Smooth muscle cell (in vitro differentiated cells): ENCODE measurements around the gene RASGRP4. TPM values are rescaled to one million over a fixed set of nuclear protein-coding genes. Genes with fewer than 3 reads are reported as not detected.

ENCODE experiments used
- DNase-seq: peaks from one replicate; lab custom pipeline; 2025; ENCODE audit not compliant: unreplicated experiment; lab: John Stamatoyannopoulos, UW
- H2AFZ ChIP-seq: fragments of 200-600 bp; sonication (generic); 2 replicates; pipeline ENCODE4 v1.6.0; 2016; ENCODE audit warnings: antibody characterized with exemption, low read depth, mild to moderate bottlenecking
- H3F3A ChIP-seq: fragments of 200-600 bp; sonication (generic); 2 replicates; pipeline ENCODE4 v1.6.0; 2017; ENCODE audit warnings: antibody characterized with exemption, low read depth
- H3K27ac ChIP-seq: fragments of 200-600 bp; sonication (generic); 2 replicates; pipeline ENCODE4 v1.5.1; 2016; ENCODE audit warnings: low read depth, mild to moderate bottlenecking
- H3K27me3 ChIP-seq: fragments of 200-600 bp; sonication (generic); 2 replicates; pipeline ENCODE4 v1.6.1; 2016; ENCODE audit warnings: low read depth, mild to moderate bottlenecking
- H3K36me3 ChIP-seq: fragments of 200-600 bp; sonication (generic); 2 replicates; pipeline ENCODE4 v1.5.1; 2016; ENCODE audit warnings: low read depth
- H3K4me1 ChIP-seq: fragments of 200-600 bp; sonication (generic); 2 replicates; pipeline ENCODE4 v1.5.1; 2016; ENCODE audit warnings: low read depth
- H3K4me2 ChIP-seq: fragments of 200-600 bp; sonication (generic); 2 replicates; pipeline ENCODE4 v1.6.0; 2016; ENCODE audit warnings: mild to moderate bottlenecking
- H3K4me3 ChIP-seq: fragments of 200-600 bp; sonication (generic); 2 replicates; pipeline ENCODE4 v1.5.1; 2016; ENCODE audit warnings: mild to moderate bottlenecking
- H3K79me2 ChIP-seq: fragments of 200-600 bp; sonication (generic); 2 replicates; pipeline ENCODE4 v1.6.0; 2016; ENCODE audit warnings: low read depth, mild to moderate bottlenecking
- H3K9ac ChIP-seq: fragments of 200-600 bp; sonication (generic); 2 replicates; pipeline ENCODE4 v1.6.0; 2016; ENCODE audit warnings: low read depth
- H3K9me3 ChIP-seq: fragments of 200-600 bp; sonication (generic); replicated peaks from 2 replicates; pipeline ENCODE4 v1.5.1; 2016; ENCODE audit warnings: low read depth
- H4K20me1 ChIP-seq: fragments of 200-600 bp; sonication (generic); 2 replicates; pipeline ENCODE4 v1.6.0; 2016; ENCODE audit warnings: low read depth
- WGBS: methylation state at CpG from one replicate; pipeline ENCODE4 v1.1.7; 2016; ENCODE audit warnings: low lambda C conversion rate; 5-methylcytosine and 5-hydroxymethylcytosine counted together
- polyA plus RNA-seq: library from polyadenylated mRNA; unstranded; fragments of >200 nt; fragmentation: Nextera tagmentation; extraction: Ambion mirVana; gene quantifications from 2 replicates; pipeline ENCODE4 v1.2.1, GENCODE V29; 2016
- total RNA-seq: library from RNA; depleted of rRNA; stranded (reverse); fragments of >200 nt; gene quantifications from 2 replicates; pipeline ENCODE4 v1.2.3, GENCODE V29; 2014
- TF ChIP-seq, protein P1 (sequence below): fragments of 200-600 bp; sonication (generic); IDR thresholded peaks from 2 replicates; pipeline ENCODE4 v1.5.1; 2017; ENCODE audit warnings: borderline replicate concordance, mild to moderate bottlenecking, antibody characterized with exemption; ENCODE audit not compliant: insufficient read depth, poor library complexity, severe bottlenecking

RASGRP4 gene
- total and polyA plus RNA-seq, 2 experiments from 2014 or later: not detected

DNA sequence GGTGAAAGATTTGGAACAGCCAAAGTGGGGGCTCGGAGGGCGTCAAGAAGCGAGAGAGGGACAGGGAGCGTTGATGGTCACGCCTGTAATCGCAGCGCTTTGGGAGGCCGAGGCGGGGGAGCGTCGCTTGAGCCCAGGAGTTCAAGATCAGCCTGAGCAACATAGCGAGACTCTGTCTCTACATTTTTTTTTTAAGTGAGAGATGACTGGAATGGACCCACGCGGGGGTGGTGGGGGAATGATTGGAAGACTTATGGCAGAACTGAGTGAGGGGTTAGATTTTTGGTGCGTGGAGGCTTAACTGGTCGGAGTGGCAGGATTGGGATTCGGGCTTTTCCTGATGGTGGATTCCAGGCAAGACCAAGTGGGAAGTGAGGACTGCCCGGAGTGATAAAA, 50.9 kb downstream of the RASGRP4 start:
- peaks cover 9% of the 10 kb centered on the region for H3K4me1 ChIP-seq
- H3K27me3 ChIP-seq: no peaks in the 10 kb centered on the region
- H3K36me3 ChIP-seq: no peaks in the 10 kb centered on the region
- WGBS: 2% methylated on average over 18 of the region's 18 CpGs
- H3K27ac ChIP-seq: peak overlapping the region; percentile 95
- H3F3A ChIP-seq: no peaks in the 10 kb centered on the region
- H3K79me2 ChIP-seq: peaks cover 45% of the 10 kb centered on the region
- H3K9ac ChIP-seq: peak overlapping the region; percentile 97
- H3K4me2 ChIP-seq: peak overlapping the region; percentile 92
- peak overlapping the region; percentile 78 for H3K4me3 ChIP-seq
- no peak for DNase-seq
- H3K9me3 ChIP-seq: no peaks in the 10 kb centered on the region
- H2AFZ ChIP-seq: peak overlapping the region; percentile 81
- H4K20me1 ChIP-seq: peaks cover 46% of the 10 kb centered on the region
- TF ChIP-seq, protein P1, sequence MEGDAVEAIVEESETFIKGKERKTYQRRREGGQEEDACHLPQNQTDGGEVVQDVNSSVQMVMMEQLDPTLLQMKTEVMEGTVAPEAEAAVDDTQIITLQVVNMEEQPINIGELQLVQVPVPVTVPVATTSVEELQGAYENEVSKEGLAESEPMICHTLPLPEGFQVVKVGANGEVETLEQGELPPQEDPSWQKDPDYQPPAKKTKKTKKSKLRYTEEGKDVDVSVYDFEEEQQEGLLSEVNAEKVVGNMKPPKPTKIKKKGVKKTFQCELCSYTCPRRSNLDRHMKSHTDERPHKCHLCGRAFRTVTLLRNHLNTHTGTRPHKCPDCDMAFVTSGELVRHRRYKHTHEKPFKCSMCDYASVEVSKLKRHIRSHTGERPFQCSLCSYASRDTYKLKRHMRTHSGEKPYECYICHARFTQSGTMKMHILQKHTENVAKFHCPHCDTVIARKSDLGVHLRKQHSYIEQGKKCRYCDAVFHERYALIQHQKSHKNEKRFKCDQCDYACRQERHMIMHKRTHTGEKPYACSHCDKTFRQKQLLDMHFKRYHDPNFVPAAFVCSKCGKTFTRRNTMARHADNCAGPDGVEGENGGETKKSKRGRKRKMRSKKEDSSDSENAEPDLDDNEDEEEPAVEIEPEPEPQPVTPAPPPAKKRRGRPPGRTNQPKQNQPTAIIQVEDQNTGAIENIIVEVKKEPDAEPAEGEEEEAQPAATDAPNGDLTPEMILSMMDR: no peak

DNA sequence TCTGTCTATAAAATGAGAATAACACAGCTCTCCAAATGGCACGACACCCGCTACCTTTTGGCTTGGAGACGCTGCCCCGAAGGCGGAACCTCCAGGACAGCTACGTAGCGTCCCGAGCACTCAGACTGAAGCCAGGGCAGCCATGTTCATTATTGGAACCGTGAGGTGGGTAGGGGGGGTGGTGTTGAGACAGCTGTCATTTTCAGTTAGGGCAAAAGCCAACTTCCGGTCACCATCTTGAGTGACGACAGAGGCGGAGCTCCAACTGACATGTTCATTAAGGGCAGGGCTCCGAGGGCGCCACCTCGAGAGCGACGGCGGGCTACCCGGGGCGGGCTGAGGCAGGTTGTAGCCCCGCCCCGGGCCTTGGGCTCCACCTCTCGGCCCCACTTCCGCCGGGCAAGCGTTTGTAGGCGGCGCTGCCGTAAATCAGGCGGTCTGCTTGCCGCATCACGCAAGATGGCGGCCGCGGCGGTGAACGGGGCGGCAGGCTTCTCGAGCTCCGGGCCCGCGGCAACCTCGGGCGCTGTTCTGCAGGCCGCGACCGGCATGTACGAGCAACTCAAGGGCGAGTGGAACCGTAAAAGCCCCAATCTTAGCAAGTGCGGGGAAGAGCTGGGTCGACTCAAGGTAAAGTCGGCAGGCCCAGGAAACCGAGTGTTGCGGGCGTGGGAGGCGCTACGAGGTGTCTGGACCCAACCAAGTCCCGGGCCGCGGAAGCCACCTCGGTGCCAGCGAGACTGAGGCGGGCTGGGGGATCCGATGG, 51.5 kb downstream of the RASGRP4 start, which contains the start of gene PSMD8:
TSS of gene PSMD8 (plus strand) at position 240 of the 766 bp plus-strand sequence. CDS start at position 271, 31 bp downstream.
- H3K79me2 ChIP-seq: peaks cover 43% of the 10 kb centered on the region
- H3F3A ChIP-seq: no peaks in the 10 kb centered on the region
- no peaks in the 10 kb centered on the region for H3K27me3 ChIP-seq
- H4K20me1 ChIP-seq: peaks cover 40% of the 10 kb centered on the region
- H2AFZ ChIP-seq: peak within 1 kb of the TSS; percentile 81
- peak within 1 kb of the TSS; percentile 78 for H3K4me3 ChIP-seq
- WGBS: under 1% methylated on average over 65 of the region's 65 CpGs
- H3K4me2 ChIP-seq: peak within 1 kb of the TSS; percentile 92
- no peaks in the 10 kb centered on the region for H3K9me3 ChIP-seq
- peaks cover 9% of the 10 kb centered on the region for H3K4me1 ChIP-seq
- peak; percentile 87 for DNase-seq
- TF ChIP-seq, protein P1: no peak
- peak within 1 kb of the TSS; percentile 95 for H3K27ac ChIP-seq
- no peaks in the 10 kb centered on the region for H3K36me3 ChIP-seq
- peak within 1 kb of the TSS; percentile 97 for H3K9ac ChIP-seq

DNA sequence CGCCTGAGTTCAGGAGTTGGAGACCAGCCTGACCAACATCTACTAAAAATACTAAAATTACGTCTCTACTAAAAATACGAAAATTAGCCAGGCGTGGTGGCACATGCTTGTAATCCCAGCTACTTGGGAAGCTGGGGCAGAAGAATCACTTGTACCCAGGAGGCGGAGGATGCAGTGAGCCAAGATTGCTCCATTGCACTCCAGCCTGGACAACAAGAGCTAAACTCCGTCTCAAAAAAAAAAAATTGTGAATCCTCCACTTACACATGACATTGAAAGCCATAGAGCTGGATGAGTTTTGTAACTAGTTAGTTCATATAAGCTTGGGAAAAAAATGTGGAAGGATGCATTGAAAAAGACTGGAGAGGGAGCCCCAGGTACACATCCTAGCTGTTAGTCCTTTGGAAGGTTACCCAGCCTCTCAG, 52.1 kb downstream of the RASGRP4 start:
- H3K9me3 ChIP-seq: no peaks in the 10 kb centered on the region
- peak overlapping the region; percentile 54 for H3K9ac ChIP-seq
- H4K20me1 ChIP-seq: peaks cover 34% of the 10 kb centered on the region
- peak overlapping the region; percentile 78 for H3K4me3 ChIP-seq
- TF ChIP-seq, protein P1: no peak
- peak overlapping the region; percentile 81 for H3K4me2 ChIP-seq
- H3K4me1 ChIP-seq: peaks cover 9% of the 10 kb centered on the region
- H3F3A ChIP-seq: no peaks in the 10 kb centered on the region
- H3K36me3 ChIP-seq: no peaks in the 10 kb centered on the region
- 78% methylated on average over 6 of the region's 6 CpGs for WGBS
- H3K27ac ChIP-seq: peak overlapping the region; percentile 95
- H2AFZ ChIP-seq: peak overlapping the region; percentile 81
- no peaks in the 10 kb centered on the region for H3K27me3 ChIP-seq
- H3K79me2 ChIP-seq: peaks cover 37% of the 10 kb centered on the region
- no peak for DNase-seq
